ENCODE measurements around the gene FAM114A2. TPM values are rescaled to one million over a fixed set of nuclear protein-coding genes. Genes with fewer than 3 reads are reported as not detected.

FAM114A2 gene
- total RNA-seq, 2 donors from 2014 or later: 18.0 to 19.7 TPM

GRCh38 chr5:154047324-154047723 is 8.6 kb upstream of the FAM114A2 start:
- Histone ChIP-seq H3K4me3 (ENCODE audit: low read length) (no peak overlapping the region), H3K9ac (ENCODE audit: extremely low read depth, low read length, poor library complexity, severe bottlenecking) (no peak overlapping the region), H3K27me3 (ENCODE audit: control insufficient read depth, insufficient read depth, low read length, poor library complexity, severe bottlenecking) (no peaks in the 10 kb centered on the region), H3K4me1 (ENCODE audit: control insufficient read depth, insufficient read depth, low read length) (no peaks in the 10 kb centered on the region), H3K36me3 (ENCODE audit: control insufficient read depth, insufficient read depth, low read length) (peaks cover 6% of the 10 kb centered on the region), H3K27ac (ENCODE audit: low read depth, low read length) (no peak overlapping the region), H3K9me3 (ENCODE audit: control insufficient read depth, low read length) (no peaks in the 10 kb centered on the region)
- TF ChIP-seq CTCF (conservative IDR thresholded peaks at IDR 0.05): no peak
- H3K27me3 Mint-ChIP-seq (ENCODE audit: insufficient read depth): no peaks in the 10 kb centered on the region
- WGBS, 2 experiments (ENCODE audit: insufficient coverage in 1 of 2, insufficient read length in 1 of 2): 95 to 100% methylated on average over 2 to 3 of the region's 3 CpGs
- H3K36me3 Mint-ChIP-seq (ENCODE audit: low read depth): peaks cover 5% of the 10 kb centered on the region
- H3K4me1 Mint-ChIP-seq: no peaks in the 10 kb centered on the region
- no peaks in the 10 kb centered on the region for H3K9me3 Mint-ChIP-seq
- H3K27ac Mint-ChIP-seq: no peak overlapping the region
- DNase-seq: no peak
- no peak overlapping the region for H3K4me3 Mint-ChIP-seq

- Histone ChIP-seq H3K4me1 (ENCODE audit: control insufficient read depth, insufficient read depth, low read length) (no peaks in the 10 kb centered on the region), H3K9ac (ENCODE audit: extremely low read depth, low read length, poor library complexity, severe bottlenecking) (no peak overlapping the region), H3K36me3 (ENCODE audit: control insufficient read depth, insufficient read depth, low read length) (peaks cover under 1% of the 10 kb centered on the region), H3K27me3 (ENCODE audit: control insufficient read depth, insufficient read depth, low read length, poor library complexity, severe bottlenecking) (no peaks in the 10 kb centered on the region), H3K27ac (ENCODE audit: low read depth, low read length) (no peak overlapping the region), H3K9me3 (ENCODE audit: control insufficient read depth, low read length) (no peaks in the 10 kb centered on the region), H3K4me3 (ENCODE audit: low read length) (no peak overlapping the region)
- Mint-ChIP-seq H3K4me3 (no peak overlapping the region), H3K27ac (no peak overlapping the region), H3K4me1 (no peaks in the 10 kb centered on the region), H3K9me3 (no peaks in the 10 kb centered on the region), H3K36me3 (ENCODE audit: low read depth) (no peaks in the 10 kb centered on the region), H3K27me3 (ENCODE audit: insufficient read depth) (no peaks in the 10 kb centered on the region)
- no peak for DNase-seq
- WGBS, 2 experiments (ENCODE audit: insufficient coverage in 1 of 2, insufficient read length in 1 of 2): 92 to 94% methylated on average over 5 to 7 of the region's 7 CpGs
- TF ChIP-seq CTCF (conservative IDR thresholded peaks at IDR 0.05): no peak
Measured at GRCh38 chr5:154046486-154046885, 7.8 kb upstream of the FAM114A2 start.

GRCh38 chr5:154044581-154044980 is 5.9 kb upstream of the FAM114A2 start:
- no peak overlapping the region for H3K4me3 Mint-ChIP-seq
- TF ChIP-seq CTCF (conservative IDR thresholded peaks at IDR 0.05): no peak
- H3K9me3 ChIP-seq (ENCODE audit: control insufficient read depth, low read length): no peaks in the 10 kb centered on the region
- DNase-seq: no peak
- H3K9ac ChIP-seq (ENCODE audit: extremely low read depth, low read length, poor library complexity, severe bottlenecking): no peak overlapping the region
- no peaks in the 10 kb centered on the region for H3K36me3 ChIP-seq (ENCODE audit: control insufficient read depth, insufficient read depth, low read length)
- no peaks in the 10 kb centered on the region for H3K36me3 Mint-ChIP-seq (ENCODE audit: low read depth)
- no peaks in the 10 kb centered on the region for H3K9me3 Mint-ChIP-seq
- no peak overlapping the region for H3K27ac Mint-ChIP-seq
- H3K4me1 Mint-ChIP-seq: peaks cover 3% of the 10 kb centered on the region
- H3K27ac ChIP-seq (ENCODE audit: low read depth, low read length): no peak overlapping the region
- no peak overlapping the region for H3K4me3 ChIP-seq (ENCODE audit: low read length)
- H3K27me3 Mint-ChIP-seq (ENCODE audit: insufficient read depth): no peaks in the 10 kb centered on the region
- no peaks in the 10 kb centered on the region for H3K4me1 ChIP-seq (ENCODE audit: control insufficient read depth, insufficient read depth, low read length)
- no peaks in the 10 kb centered on the region for H3K27me3 ChIP-seq (ENCODE audit: control insufficient read depth, insufficient read depth, low read length, poor library complexity, severe bottlenecking)
- WGBS, 2 experiments (ENCODE audit: insufficient coverage in 1 of 2, insufficient read length in 1 of 2): 100% methylated on average over 1 to 2 of the region's 2 CpGs

Data from endodermal cell (in vitro differentiated cells).